Tibial nerve (tissue), 3 donors: ENCODE data around the gene YES1.

Source experiments
- POLR2A ChIP-seq, 2 donors: fragments of 450-650 bp; IDR thresholded peaks; one replicate each; pipeline ENCODE4 v1.6.1; 2017; ENCODE audit warnings: antibody characterized with exemption in 2 of 2, mild to moderate bottlenecking in 2 of 2, moderate library complexity in 2 of 2
- TF ChIP-seq, protein P1 (sequence below), 5 experiments: fragments of 200-600 bp in 3 of 5; fragments of 450-650 bp in 2 of 5; sonication (generic) in 3 of 5; IDR thresholded peaks; one replicate each; pipeline ENCODE4 v1.5.1; 2016 to 2019; ENCODE audit warnings: antibody characterized with exemption in 5 of 5, mild to moderate bottlenecking in 3 of 5, moderate library complexity in 2 of 5

DNA sequence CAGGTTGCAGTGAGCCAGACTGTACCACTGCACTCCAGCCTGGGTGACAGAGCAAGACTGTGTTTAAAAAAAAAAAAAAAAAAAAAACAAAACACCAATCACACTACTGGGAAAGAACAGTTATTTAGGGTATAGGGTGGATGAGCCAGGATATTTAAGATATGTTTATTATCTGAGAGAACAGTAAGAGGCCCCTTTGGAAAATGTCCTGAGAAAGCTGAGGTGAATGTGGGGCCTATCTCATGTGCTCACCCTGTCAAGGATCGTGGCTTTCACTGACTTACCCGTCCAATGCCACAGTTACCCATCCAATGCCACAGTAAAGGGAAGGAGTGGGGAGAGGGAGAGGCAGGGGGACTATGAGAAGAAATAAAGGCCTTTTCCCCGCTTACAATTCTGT, 79.7 kb downstream of the YES1 start:
- TF ChIP-seq, protein P1, sequence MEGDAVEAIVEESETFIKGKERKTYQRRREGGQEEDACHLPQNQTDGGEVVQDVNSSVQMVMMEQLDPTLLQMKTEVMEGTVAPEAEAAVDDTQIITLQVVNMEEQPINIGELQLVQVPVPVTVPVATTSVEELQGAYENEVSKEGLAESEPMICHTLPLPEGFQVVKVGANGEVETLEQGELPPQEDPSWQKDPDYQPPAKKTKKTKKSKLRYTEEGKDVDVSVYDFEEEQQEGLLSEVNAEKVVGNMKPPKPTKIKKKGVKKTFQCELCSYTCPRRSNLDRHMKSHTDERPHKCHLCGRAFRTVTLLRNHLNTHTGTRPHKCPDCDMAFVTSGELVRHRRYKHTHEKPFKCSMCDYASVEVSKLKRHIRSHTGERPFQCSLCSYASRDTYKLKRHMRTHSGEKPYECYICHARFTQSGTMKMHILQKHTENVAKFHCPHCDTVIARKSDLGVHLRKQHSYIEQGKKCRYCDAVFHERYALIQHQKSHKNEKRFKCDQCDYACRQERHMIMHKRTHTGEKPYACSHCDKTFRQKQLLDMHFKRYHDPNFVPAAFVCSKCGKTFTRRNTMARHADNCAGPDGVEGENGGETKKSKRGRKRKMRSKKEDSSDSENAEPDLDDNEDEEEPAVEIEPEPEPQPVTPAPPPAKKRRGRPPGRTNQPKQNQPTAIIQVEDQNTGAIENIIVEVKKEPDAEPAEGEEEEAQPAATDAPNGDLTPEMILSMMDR (IDR thresholded peaks at IDR 0.05), result no peak
- TF ChIP-seq POLR2A (IDR thresholded peaks at IDR 0.05), result no peak
